Measurements from ENCODE around the gene F8A3.
"Not testable (repeated sequence)": the region's sequence is repeated elsewhere in the genome, so short reads cannot be mapped to it uniquely, and the experiment has no call there.

DNA sequence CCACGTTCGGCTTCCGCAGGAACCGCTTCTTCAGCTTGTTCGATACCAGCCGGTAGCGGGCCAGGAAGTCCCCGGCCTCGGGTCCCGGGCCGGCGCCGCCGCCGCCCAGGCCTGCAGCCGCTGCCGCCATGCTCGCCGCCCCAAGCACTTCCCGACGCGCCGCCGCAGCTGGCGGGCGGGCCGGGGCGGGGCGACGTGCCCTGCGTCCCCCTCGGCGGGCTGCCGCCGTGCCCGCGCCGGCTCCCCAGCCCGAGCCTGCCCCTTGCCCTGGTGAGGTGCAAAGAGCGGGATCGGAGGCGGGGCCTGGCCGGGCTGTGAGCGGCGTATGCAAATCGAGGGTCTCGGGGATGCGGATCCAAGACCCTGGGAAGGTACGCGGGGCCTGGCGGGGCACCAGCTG, at the start of gene F8A3:
- TF ChIP-seq POLR2A (IDR thresholded peaks at IDR 0.05), result not testable (repeated sequence)
- TF ChIP-seq, protein P1, sequence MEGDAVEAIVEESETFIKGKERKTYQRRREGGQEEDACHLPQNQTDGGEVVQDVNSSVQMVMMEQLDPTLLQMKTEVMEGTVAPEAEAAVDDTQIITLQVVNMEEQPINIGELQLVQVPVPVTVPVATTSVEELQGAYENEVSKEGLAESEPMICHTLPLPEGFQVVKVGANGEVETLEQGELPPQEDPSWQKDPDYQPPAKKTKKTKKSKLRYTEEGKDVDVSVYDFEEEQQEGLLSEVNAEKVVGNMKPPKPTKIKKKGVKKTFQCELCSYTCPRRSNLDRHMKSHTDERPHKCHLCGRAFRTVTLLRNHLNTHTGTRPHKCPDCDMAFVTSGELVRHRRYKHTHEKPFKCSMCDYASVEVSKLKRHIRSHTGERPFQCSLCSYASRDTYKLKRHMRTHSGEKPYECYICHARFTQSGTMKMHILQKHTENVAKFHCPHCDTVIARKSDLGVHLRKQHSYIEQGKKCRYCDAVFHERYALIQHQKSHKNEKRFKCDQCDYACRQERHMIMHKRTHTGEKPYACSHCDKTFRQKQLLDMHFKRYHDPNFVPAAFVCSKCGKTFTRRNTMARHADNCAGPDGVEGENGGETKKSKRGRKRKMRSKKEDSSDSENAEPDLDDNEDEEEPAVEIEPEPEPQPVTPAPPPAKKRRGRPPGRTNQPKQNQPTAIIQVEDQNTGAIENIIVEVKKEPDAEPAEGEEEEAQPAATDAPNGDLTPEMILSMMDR (IDR thresholded peaks at IDR 0.05), result not testable (repeated sequence)

Measured in Peyer's patch (tissue), 4 donors.